Mesothelial cell of epicardium (in vitro differentiated cells): ENCODE measurements around the gene RAD17. TPM values are rescaled to one million over a fixed set of nuclear protein-coding genes. Genes with fewer than 3 reads are reported as not detected.
"Not testable (repeated sequence)": the region's sequence is repeated elsewhere in the genome, so short reads cannot be mapped to it uniquely, and the experiment has no call there.

Experiments used
- DNase-seq, 2 experiments: peaks; one replicate each; pipeline ENCODE4 v3.0.0; 2021; ENCODE audit warnings: low spot score in 2 of 2; ENCODE audit not compliant: unreplicated experiment in 2 of 2
- H3K27ac Mint-ChIP-seq: 2 replicates; pipeline ENCODE4 v1.8.0; 2021; ENCODE audit warnings: mixed read lengths
- H3K27me3 Mint-ChIP-seq: 2 replicates; pipeline ENCODE4 v1.8.0; 2021; ENCODE audit warnings: low read depth, mixed read lengths
- H3K36me3 Mint-ChIP-seq: 2 replicates; pipeline ENCODE4 v1.8.0; 2021; ENCODE audit warnings: mixed read lengths
- H3K4me1 Mint-ChIP-seq: 2 replicates; pipeline ENCODE4 v1.8.0; 2021; ENCODE audit warnings: mixed read lengths
- H3K4me3 Mint-ChIP-seq: 2 replicates; pipeline ENCODE4 v1.8.0; 2021; ENCODE audit warnings: mild to moderate bottlenecking, moderate library complexity, mixed read lengths
- H3K9me3 Mint-ChIP-seq: 2 replicates; pipeline ENCODE4 v1.8.0; 2021; ENCODE audit warnings: mixed read lengths
- CTCF ChIP-seq: fragments of 200-600 bp; sonication (generic); IDR thresholded peaks from one replicate; pipeline ENCODE4 v1.5.0; 2021; ENCODE audit warnings: antibody characterized with exemption; ENCODE audit not compliant: unreplicated experiment
- total RNA-seq: library from RNA; stranded (reverse); gene quantifications from 3 replicates; pipeline ENCODE4 v1.2.1, GENCODE V29; 2021

Gene RAD17
- total RNA-seq, 1 donor from 2014 or later: 31.6 TPM

GRCh38 chr5:69431424-69432303 is 62.0 kb downstream of the RAD17 start:
- no peak for DNase-seq
- Mint-ChIP-seq H3K36me3 (peaks cover 12% of the 10 kb centered on the region), H3K27me3 (no peaks in the 10 kb centered on the region), H3K9me3 (no peaks in the 10 kb centered on the region), H3K27ac (no peak overlapping the region), H3K4me1 (no peaks in the 10 kb centered on the region), H3K4me3 (no peak overlapping the region)
- no peak for TF ChIP-seq CTCF

DNA sequence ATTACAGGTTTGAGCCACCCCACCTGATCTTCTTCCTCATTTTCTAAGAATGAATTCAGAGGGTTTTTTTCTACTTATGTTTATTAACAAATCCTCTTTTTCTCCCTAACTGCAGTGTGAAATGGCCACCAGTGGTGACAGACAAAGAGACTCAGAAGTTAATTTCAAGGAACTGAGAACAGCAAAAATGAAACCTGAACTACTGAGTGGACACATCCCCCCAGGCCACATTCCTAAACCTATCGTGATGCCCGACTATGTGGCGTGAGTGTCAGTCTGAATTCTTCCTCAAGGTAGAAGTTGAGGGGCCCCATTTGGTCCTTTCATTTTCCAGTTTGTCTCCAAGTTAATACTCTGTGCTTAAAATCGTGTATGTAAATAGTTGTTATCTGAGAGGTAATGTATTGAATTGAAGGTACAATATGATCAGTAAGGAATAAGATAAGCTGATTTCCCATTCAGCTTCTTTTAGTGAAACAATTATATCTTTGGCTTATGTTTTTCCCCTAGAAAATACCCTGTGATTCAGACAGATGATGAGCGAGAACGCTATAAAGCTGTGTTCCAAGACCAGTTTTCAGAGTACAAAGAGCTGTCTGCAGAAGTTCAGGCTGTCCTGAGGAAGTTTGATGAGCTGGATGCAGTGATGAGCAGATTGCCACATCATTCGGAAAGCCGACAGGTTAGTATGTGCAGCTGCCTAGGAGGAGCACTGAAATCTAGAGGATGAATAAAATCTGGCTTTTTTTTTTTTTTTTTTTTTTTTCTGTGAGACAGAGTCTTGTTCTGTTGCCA is 63.0 kb downstream of the RAD17 start:
- no peak for TF ChIP-seq CTCF
- H3K27me3 Mint-ChIP-seq: no peaks in the 10 kb centered on the region
- no peaks in the 10 kb centered on the region for H3K4me1 Mint-ChIP-seq
- no peak overlapping the region for H3K27ac Mint-ChIP-seq
- DNase-seq: no peak
- peaks cover 12% of the 10 kb centered on the region for H3K36me3 Mint-ChIP-seq
- H3K4me3 Mint-ChIP-seq: no peak overlapping the region
- H3K9me3 Mint-ChIP-seq: no peaks in the 10 kb centered on the region

- not testable (repeated sequence) for H3K9me3 Mint-ChIP-seq, H3K27me3 Mint-ChIP-seq, DNase-seq, H3K27ac Mint-ChIP-seq, H3K4me1 Mint-ChIP-seq, H3K4me3 Mint-ChIP-seq
- peaks cover 18% of the 10 kb centered on the region for H3K36me3 Mint-ChIP-seq
Observed at GRCh38 chr5:69435276-69435884, 65.8 kb downstream of the RAD17 start.

DNA sequence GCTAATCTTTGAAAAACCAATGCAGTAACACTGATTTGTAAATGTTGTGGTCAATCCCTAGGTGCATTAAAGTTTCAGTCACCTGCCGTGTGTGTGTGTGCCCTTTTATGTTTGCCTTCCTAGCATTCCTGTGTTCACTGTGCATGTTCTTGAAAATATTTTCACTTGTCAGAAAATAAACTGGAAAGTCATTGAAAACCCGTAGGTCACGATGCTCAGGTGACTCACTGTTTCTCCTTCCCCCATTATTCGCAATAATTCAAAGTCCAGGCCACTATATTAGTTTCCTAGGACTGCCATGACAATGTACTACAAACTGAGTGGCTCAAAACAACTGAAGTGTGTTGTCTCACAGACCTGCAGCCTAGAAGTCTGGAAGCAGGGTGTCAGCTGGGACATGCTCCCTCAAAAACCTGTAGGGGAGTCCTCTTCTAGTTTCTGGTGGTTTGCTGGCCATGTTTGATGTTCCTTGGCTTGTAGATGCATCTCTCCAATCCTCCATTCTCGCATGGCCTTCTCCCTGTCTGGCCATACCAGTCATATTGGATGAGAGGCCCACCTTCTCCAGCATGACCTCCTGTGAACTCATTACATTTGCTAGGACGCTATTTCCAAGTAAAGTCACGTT is 74.6 kb downstream of the RAD17 start:
- DNase-seq: no peak
- H3K4me1 Mint-ChIP-seq: no peaks in the 10 kb centered on the region
- H3K36me3 Mint-ChIP-seq: peaks cover 7% of the 10 kb centered on the region
- no peak overlapping the region for H3K4me3 Mint-ChIP-seq
- TF ChIP-seq CTCF: no peak
- H3K27ac Mint-ChIP-seq: no peak overlapping the region
- H3K9me3 Mint-ChIP-seq: no peaks in the 10 kb centered on the region
- no peaks in the 10 kb centered on the region for H3K27me3 Mint-ChIP-seq

- Mint-ChIP-seq H3K9me3 (no peaks in the 10 kb centered on the region), H3K36me3 (no peaks in the 10 kb centered on the region), H3K4me1 (no peaks in the 10 kb centered on the region), H3K27me3 (no peaks in the 10 kb centered on the region), H3K4me3 (no peak overlapping the region), H3K27ac (no peak overlapping the region)
- DNase-seq: no peak
- no peak for TF ChIP-seq CTCF
Observed at GRCh38 chr5:69449511-69449910, 79.9 kb downstream of the RAD17 start.
